Activated CD8-positive, alpha-beta T cell treated with anti-CD3 and anti-CD28 coated beads for 36 hours (primary cell): ENCODE results near the gene SERP2. TPM values are rescaled to one million over a fixed set of nuclear protein-coding genes. Genes with fewer than 3 reads are reported as not detected.

Experiments
- ATAC-seq: fragments of 200-7000 bp; cut with Tn5 transposase; one replicate; pipeline ENCODE4 v1.10.0; 2021; ENCODE audit warnings: mild to moderate bottlenecking, moderate library complexity
- CTCF ChIA-PET: fragments of 350-600 bp; sonication (Branson Sonifier 250); formaldehyde crosslinking; loops from one replicate; lab custom pipeline; 2021; ENCODE audit warnings: antibody characterized with exemption; lab: Charles Lee
- POLR2A ChIA-PET: fragments of 350-600 bp; sonication (Branson Sonifier 250); formaldehyde crosslinking; loops from one replicate; lab custom pipeline; 2021; ENCODE audit warnings: antibody characterized with exemption; lab: Charles Lee
- DNase-seq: peaks from one replicate; pipeline ENCODE4 v3.0.0-alpha.2; 2020
- H3K27ac Mint-ChIP-seq: one replicate; pipeline ENCODE4 v1.8.0; 2021; ENCODE audit warnings: mild to moderate bottlenecking, mixed read lengths
- H3K27me3 Mint-ChIP-seq: one replicate; pipeline ENCODE4 v1.8.0; 2021; ENCODE audit warnings: mixed read lengths
- H3K36me3 Mint-ChIP-seq: one replicate; pipeline ENCODE4 v1.8.0; 2021; ENCODE audit warnings: low read depth, mixed read lengths
- H3K4me1 Mint-ChIP-seq: one replicate; pipeline ENCODE4 v1.8.0; 2021; ENCODE audit warnings: low read depth, mixed read lengths
- H3K4me3 Mint-ChIP-seq: one replicate; pipeline ENCODE4 v1.8.0; 2021; ENCODE audit warnings: mild to moderate bottlenecking, moderate library complexity, mixed read lengths
- H3K9me3 Mint-ChIP-seq: one replicate; pipeline ENCODE4 v1.8.0; 2021; ENCODE audit warnings: mixed read lengths
- intact Hi-C: fragments of 100-400 bp; cut with micrococcal nuclease; formaldehyde crosslinking; loops from one replicate; pipeline ENCODE4 v1.10.0; 2022
- total RNA-seq, 2 experiments: library from RNA; stranded (reverse); gene quantifications; one replicate each; pipeline ENCODE4 v1.2.3, GENCODE V29; 2021
- TF ChIP-seq, protein P1 (sequence below): fragments of 200-600 bp; IDR thresholded peaks from one replicate; pipeline ENCODE4 v1.8.0; 2022; ENCODE audit warnings: antibody characterized with exemption, mild to moderate bottlenecking

The SERP2 gene
- total RNA-seq, 2 experiments from 2014 or later, result 0.63 to 1.1 TPM

DNA sequence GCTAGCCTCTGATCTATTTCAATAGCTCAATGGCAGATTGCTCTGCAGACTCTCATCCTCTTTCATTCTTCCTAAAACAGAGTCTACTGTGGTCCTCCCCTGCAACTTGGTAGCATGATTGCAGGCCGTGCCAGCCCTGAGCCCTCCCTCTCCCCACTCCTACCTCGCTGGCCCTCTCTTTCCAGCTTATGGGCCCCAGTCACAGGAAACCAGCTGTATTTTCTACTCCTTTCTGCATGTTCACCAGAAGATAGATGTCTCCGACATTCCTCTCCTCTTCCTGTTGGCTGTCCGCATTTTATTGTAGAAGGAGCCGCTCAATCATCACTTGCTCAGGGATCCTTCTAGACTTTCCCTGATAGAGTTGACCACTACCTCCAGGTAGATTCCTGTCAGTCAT, 50.2 kb downstream of the SERP2 start:
- no peak for ATAC-seq
- peaks cover 9% of the 10 kb centered on the region for H3K27me3 Mint-ChIP-seq
- H3K4me1 Mint-ChIP-seq, result no peaks in the 10 kb centered on the region
- ChIA-PET POLR2A (no interaction called here), CTCF (interaction anchor here (0.8 kb wide), 1 partner anchor 519 kb away, joined by 3 read pairs; no protein-coding TSS in a partner anchor)
- intact Hi-C loops, result no loop called here
- DNase-seq, result no peak
- no peak overlapping the region for H3K27ac Mint-ChIP-seq
- no peaks in the 10 kb centered on the region for H3K9me3 Mint-ChIP-seq
- H3K36me3 Mint-ChIP-seq, result no peaks in the 10 kb centered on the region
- H3K4me3 Mint-ChIP-seq, result no peak overlapping the region
- TF ChIP-seq, protein P1, sequence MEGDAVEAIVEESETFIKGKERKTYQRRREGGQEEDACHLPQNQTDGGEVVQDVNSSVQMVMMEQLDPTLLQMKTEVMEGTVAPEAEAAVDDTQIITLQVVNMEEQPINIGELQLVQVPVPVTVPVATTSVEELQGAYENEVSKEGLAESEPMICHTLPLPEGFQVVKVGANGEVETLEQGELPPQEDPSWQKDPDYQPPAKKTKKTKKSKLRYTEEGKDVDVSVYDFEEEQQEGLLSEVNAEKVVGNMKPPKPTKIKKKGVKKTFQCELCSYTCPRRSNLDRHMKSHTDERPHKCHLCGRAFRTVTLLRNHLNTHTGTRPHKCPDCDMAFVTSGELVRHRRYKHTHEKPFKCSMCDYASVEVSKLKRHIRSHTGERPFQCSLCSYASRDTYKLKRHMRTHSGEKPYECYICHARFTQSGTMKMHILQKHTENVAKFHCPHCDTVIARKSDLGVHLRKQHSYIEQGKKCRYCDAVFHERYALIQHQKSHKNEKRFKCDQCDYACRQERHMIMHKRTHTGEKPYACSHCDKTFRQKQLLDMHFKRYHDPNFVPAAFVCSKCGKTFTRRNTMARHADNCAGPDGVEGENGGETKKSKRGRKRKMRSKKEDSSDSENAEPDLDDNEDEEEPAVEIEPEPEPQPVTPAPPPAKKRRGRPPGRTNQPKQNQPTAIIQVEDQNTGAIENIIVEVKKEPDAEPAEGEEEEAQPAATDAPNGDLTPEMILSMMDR, result no peak

DNA sequence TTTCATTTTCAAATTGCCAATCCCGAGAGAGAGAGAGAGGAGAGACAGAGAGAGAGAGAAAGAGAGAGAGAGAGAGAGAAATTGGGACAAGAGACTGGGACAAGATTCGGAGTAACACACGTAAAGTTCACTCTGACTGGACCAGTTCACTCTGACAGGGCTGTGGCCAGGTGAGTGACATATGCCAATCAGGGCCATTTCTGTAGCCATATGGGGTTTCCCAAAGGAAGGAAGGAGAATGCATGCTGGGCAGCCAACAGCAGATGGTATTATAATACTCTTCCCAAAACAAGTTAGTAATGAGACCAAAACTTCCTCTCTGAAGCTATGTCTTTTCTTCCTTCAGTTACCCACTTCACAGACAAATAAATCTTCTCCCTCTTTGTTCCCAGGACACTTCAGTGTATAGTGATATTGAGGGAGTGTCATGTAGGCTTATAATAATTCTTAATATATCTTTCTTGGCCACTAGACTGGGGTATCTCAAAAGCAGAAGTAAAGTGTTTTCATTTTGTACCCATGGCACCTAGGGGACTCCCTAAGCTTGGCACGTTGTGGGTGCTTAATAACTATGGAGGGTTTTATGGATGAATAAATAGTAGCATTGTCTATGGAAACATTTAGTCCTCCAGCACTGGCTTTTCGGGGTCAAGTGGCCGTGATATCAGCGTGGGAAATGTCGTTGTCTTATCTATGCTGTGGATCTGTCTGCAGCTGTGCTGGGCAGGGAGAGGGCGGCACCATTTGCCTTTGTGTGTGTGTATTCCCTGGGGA, 51.6 kb downstream of the SERP2 start:
- Mint-ChIP-seq H3K4me3 (no peak overlapping the region), H3K27ac (no peak overlapping the region)
- intact Hi-C loops, result no loop called here

GRCh38 chr13:44425815-44426078, 52.1 kb downstream of the SERP2 start:
- Mint-ChIP-seq H3K4me3 (no peak overlapping the region), H3K27me3 (peaks cover 9% of the 10 kb centered on the region), H3K9me3 (no peaks in the 10 kb centered on the region), H3K4me1 (no peaks in the 10 kb centered on the region), H3K36me3 (no peaks in the 10 kb centered on the region), H3K27ac (no peak overlapping the region)
- POLR2A ChIA-PET, result no interaction called here
- ATAC-seq (no peak), DNase-seq (no peak)
- intact Hi-C loops, result no loop called here
- TF ChIP-seq, protein P1, result no peak
- CTCF ChIA-PET, result interaction anchor here (0.6 to 1.2 kb wide), 2 partner anchors 9 to 515 kb away, joined by 3 to 4 read pairs; no protein-coding TSS in a partner anchor

More for the DNA sequence above, 51.6 kb downstream of the SERP2 start:
- H3K36me3 Mint-ChIP-seq, result no peaks in the 10 kb centered on the region
- ChIA-PET POLR2A (no interaction called here), CTCF (interaction anchor here (0.6 to 1.2 kb wide), 3 partner anchors 10 to 514 kb away, joined by 3 to 4 read pairs (median 3); no protein-coding TSS in a partner anchor)
- TF ChIP-seq, protein P1, result no peak
- DNase-seq, result no peak
- no peaks in the 10 kb centered on the region for H3K9me3 Mint-ChIP-seq
- no peak for ATAC-seq
- H3K27me3 Mint-ChIP-seq, result peaks cover 9% of the 10 kb centered on the region
- no peaks in the 10 kb centered on the region for H3K4me1 Mint-ChIP-seq

- intact Hi-C loops, result no loop called here
- Mint-ChIP-seq H3K9me3 (no peaks in the 10 kb centered on the region), H3K27me3 (peaks cover 9% of the 10 kb centered on the region), H3K4me3 (no peak overlapping the region), H3K36me3 (no peaks in the 10 kb centered on the region), H3K4me1 (no peaks in the 10 kb centered on the region), H3K27ac (no peak overlapping the region)
- TF ChIP-seq, protein P1, result no peak
- ChIA-PET POLR2A (no interaction called here), CTCF (interaction anchor here (1.2 kb wide), 1 partner anchor 9 kb away, joined by 4 read pairs; no protein-coding TSS in a partner anchor)
- ATAC-seq (no peak), DNase-seq (no peak)
These were observed 52.8 kb downstream of the SERP2 start for GRCh38 chr13:44426461-44426860.

DNA sequence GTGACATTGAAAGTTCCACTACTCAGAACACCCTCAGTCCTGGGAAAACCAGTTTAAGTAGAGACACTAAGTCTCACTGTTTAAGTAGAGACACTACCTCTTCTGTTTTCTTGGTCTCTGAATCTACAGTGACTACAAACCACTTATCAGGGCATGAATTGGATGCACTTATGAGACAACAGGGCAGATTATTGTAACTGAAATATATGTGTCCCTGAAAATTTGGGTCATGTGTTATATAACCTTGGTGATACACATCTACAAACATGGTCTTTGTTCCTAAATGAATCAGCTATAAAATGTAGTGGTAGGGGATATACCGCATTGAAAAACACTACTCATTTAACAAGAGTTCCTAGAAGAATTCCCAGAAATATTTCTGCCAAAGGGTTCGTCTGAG, 55.7 kb downstream of the SERP2 start:
- intact Hi-C loops, result no loop called here
- ChIA-PET POLR2A (no interaction called here), CTCF (interaction anchor here (1.1 kb wide), 1 partner anchor 10 kb away, joined by 3 read pairs; no protein-coding TSS in a partner anchor)
- TF ChIP-seq, protein P1, result no peak
- Mint-ChIP-seq H3K9me3 (no peaks in the 10 kb centered on the region), H3K36me3 (no peaks in the 10 kb centered on the region), H3K4me3 (no peak overlapping the region), H3K27ac (no peak overlapping the region), H3K4me1 (no peaks in the 10 kb centered on the region), H3K27me3 (no peaks in the 10 kb centered on the region)
- no peak for DNase-seq
- ATAC-seq, result no peak
